Measurements from ENCODE around the gene LRIT3.

Gene LRIT3

GRCh38 chr4:109872950-109873656 lies 25.2 kb downstream of the LRIT3 start:
- TF ChIP-seq CREB1 (IDR thresholded peaks at IDR 0.05; ENCODE audit: low read depth) (no peak), TEAD4 (IDR thresholded peaks at IDR 0.05) (no peak), CEBPB (IDR thresholded peaks at IDR 0.05) (no peak), EGR1 (IDR thresholded peaks at IDR 0.05) (no peak), ZBTB7A (IDR thresholded peaks at IDR 0.05; ENCODE audit: low read depth) (no peak), YY1 (IDR thresholded peaks at IDR 0.05; ENCODE audit: low read depth) (no peak), TCF12 (IDR thresholded peaks at IDR 0.05; ENCODE audit: low read depth) (no peak), RAD21 (IDR thresholded peaks at IDR 0.05; ENCODE audit: low read depth) (no peak), REST (IDR thresholded peaks at IDR 0.05; ENCODE audit: low read depth) (no peak)
- TF ChIP-seq, protein P1, sequence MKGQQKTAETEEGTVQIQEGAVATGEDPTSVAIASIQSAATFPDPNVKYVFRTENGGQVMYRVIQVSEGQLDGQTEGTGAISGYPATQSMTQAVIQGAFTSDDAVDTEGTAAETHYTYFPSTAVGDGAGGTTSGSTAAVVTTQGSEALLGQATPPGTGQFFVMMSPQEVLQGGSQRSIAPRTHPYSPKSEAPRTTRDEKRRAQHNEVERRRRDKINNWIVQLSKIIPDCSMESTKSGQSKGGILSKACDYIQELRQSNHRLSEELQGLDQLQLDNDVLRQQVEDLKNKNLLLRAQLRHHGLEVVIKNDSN (IDR thresholded peaks at IDR 0.05), result no peak

GRCh38 chr4:109873791-109874514 lies 26.0 kb downstream of the LRIT3 start:
- TF ChIP-seq ZBTB7A (IDR thresholded peaks at IDR 0.05; ENCODE audit: low read depth) (no peak), TEAD4 (IDR thresholded peaks at IDR 0.05) (no peak), TAF1 (IDR thresholded peaks at IDR 0.05; ENCODE audit: low read depth) (no peak), TCF12 (IDR thresholded peaks at IDR 0.05; ENCODE audit: low read depth) (no peak), CEBPB (IDR thresholded peaks at IDR 0.05) (no peak), REST (IDR thresholded peaks at IDR 0.05; ENCODE audit: low read depth) (no peak), EP300 (IDR thresholded peaks at IDR 0.05; ENCODE audit: borderline replicate concordance) (no peak), RAD21 (IDR thresholded peaks at IDR 0.05; ENCODE audit: low read depth) (no peak), CREB1 (IDR thresholded peaks at IDR 0.05; ENCODE audit: low read depth) (no peak), FOXM1 (IDR thresholded peaks at IDR 0.05; ENCODE audit: borderline replicate concordance, low read depth) (no peak), NFIC (IDR thresholded peaks at IDR 0.05) (no peak), YY1 (IDR thresholded peaks at IDR 0.05; ENCODE audit: low read depth) (no peak), EGR1 (IDR thresholded peaks at IDR 0.05) (no peak)
- TF ChIP-seq, protein P2, sequence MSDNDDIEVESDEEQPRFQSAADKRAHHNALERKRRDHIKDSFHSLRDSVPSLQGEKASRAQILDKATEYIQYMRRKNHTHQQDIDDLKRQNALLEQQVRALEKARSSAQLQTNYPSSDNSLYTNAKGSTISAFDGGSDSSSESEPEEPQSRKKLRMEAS (IDR thresholded peaks at IDR 0.05), result no peak
- TF ChIP-seq, protein P1 (IDR thresholded peaks at IDR 0.05), result no peak

DNA sequence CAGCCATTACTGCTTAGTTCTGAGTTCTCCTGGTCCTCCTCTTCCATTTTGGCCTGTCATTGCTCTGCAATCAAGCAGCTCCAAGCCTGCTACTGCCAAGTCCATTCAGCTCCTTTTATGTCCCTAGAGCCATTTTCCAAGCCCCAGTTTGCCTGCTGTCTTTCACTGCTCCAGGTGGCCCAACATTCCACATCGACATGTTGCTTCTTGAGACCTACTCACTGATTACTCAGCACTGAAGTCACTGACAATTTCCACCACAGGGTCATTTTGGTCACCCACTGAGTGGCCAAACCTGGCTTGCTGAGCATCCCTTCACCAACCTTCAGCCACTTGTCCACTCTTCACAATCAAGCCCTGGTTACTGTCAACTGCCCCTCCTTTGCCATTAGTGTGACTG lies 27.2 kb downstream of the LRIT3 start:
- TF ChIP-seq REST (IDR thresholded peaks at IDR 0.05; ENCODE audit: low read depth) (no peak), EP300 (IDR thresholded peaks at IDR 0.05; ENCODE audit: borderline replicate concordance) (no peak)
- TF ChIP-seq, protein P2 (IDR thresholded peaks at IDR 0.05), result no peak

DNA sequence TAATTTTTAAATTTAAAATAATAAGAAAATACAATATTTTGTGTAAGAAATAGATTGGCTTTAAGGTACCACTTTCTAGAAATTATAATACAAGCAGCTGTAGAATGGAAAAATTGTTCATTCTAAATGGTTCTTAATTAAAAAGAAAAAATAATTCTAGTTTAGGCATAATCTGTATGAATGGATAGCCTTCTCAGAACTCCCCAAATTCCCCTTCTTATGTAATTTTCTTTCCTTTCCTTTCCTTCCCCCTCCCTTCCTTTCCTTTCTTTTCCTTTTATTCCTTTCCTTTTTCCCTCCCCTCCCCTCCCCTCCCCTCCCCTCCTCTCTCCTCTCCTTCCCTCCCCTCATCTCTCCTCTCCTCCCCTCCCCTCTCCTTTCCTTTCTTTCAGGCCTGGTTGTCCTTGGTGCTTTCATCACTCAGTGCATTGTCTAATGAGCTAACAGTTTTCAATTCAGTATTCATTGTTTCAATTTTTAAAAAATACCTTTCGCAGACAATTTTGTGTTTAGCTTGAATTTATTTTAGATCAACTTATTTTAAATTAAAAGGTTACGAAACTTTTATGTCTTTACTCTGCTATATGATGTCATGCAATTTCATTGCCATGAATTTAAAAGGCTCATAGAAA lies 28.8 kb downstream of the LRIT3 start:
- no peak for TF ChIP-seq ZBTB7A (IDR thresholded peaks at IDR 0.05; ENCODE audit: low read depth)
- no peak for TF ChIP-seq FOXM1 (IDR thresholded peaks at IDR 0.05; ENCODE audit: borderline replicate concordance, low read depth)
- no peak for TF ChIP-seq RAD21 (IDR thresholded peaks at IDR 0.05; ENCODE audit: low read depth)
- no peak for TF ChIP-seq CREB1 (IDR thresholded peaks at IDR 0.05; ENCODE audit: low read depth)
- TF ChIP-seq, protein P1 (IDR thresholded peaks at IDR 0.05), result no peak
- TF ChIP-seq YY1 (IDR thresholded peaks at IDR 0.05; ENCODE audit: low read depth), result no peak
- TF ChIP-seq TCF12 (IDR thresholded peaks at IDR 0.05; ENCODE audit: low read depth), result no peak
- no peak for TF ChIP-seq EGR1 (IDR thresholded peaks at IDR 0.05)
- TF ChIP-seq TAF1 (IDR thresholded peaks at IDR 0.05; ENCODE audit: low read depth), result no peak
- TF ChIP-seq TEAD4 (IDR thresholded peaks at IDR 0.05), result no peak
